ENCODE data around the gene PMAIP1. TPM values are rescaled to one million over a fixed set of nuclear protein-coding genes. Genes with fewer than 3 reads are reported as not detected.
A peak's percentile ranks its signal among the peaks of the same experiment; 100 is the strongest.

PMAIP1 gene
- total and polyA plus RNA-seq, 2 experiments from 2014 or later, result 1.1 to 3.9 TPM

DNA sequence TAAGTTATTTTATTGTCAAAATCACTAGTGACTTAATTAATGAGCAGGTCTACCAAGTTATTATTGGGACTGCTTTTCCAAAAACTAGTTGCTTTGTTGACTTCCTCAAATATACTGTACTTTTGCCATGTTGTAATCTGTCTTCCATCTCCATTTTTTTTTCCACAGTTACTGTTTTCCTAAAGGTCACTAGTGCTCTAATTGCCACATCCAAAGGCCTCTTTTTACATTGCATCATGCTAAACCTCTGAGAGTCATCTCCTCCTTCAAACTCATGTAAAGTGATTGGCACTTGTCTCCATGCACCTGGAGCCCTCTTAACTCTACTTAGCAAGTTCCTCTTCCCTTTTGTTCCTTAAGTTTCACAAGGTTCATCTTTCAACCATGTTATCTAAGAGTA is 11.8 kb downstream of the PMAIP1 start:
- Histone ChIP-seq H3K36me3 (no peaks in the 10 kb centered on the region), H3K27ac (no peak overlapping the region), H3K4me1 (ENCODE audit: low read depth) (no peaks in the 10 kb centered on the region), H3K9me3 (ENCODE audit: low read depth) (no peaks in the 10 kb centered on the region), H3K27me3 (peaks cover 22% of the 10 kb centered on the region), H3K4me3 (no peak overlapping the region)
- no peak for DNase-seq (ENCODE audit: low read depth in 1 of 2, low spot score in 1 of 2)
- TF ChIP-seq, protein P1, sequence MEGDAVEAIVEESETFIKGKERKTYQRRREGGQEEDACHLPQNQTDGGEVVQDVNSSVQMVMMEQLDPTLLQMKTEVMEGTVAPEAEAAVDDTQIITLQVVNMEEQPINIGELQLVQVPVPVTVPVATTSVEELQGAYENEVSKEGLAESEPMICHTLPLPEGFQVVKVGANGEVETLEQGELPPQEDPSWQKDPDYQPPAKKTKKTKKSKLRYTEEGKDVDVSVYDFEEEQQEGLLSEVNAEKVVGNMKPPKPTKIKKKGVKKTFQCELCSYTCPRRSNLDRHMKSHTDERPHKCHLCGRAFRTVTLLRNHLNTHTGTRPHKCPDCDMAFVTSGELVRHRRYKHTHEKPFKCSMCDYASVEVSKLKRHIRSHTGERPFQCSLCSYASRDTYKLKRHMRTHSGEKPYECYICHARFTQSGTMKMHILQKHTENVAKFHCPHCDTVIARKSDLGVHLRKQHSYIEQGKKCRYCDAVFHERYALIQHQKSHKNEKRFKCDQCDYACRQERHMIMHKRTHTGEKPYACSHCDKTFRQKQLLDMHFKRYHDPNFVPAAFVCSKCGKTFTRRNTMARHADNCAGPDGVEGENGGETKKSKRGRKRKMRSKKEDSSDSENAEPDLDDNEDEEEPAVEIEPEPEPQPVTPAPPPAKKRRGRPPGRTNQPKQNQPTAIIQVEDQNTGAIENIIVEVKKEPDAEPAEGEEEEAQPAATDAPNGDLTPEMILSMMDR (IDR thresholded peaks at IDR 0.05; ENCODE audit: low read depth, low read length), result no peak

GRCh38 chr18:59912007-59912550 is 12.3 kb downstream of the PMAIP1 start:
- DNase-seq (ENCODE audit: low read depth in 1 of 2, low spot score in 1 of 2), result no peak
- H3K9me3 ChIP-seq (ENCODE audit: low read depth), result no peaks in the 10 kb centered on the region
- TF ChIP-seq, protein P1 (IDR thresholded peaks at IDR 0.05; ENCODE audit: low read depth, low read length), result no peak
- no peaks in the 10 kb centered on the region for H3K4me1 ChIP-seq (ENCODE audit: low read depth)
- no peaks in the 10 kb centered on the region for H3K36me3 ChIP-seq
- no peak overlapping the region for H3K27ac ChIP-seq
- H3K27me3 ChIP-seq, result peaks cover 19% of the 10 kb centered on the region
- H3K4me3 ChIP-seq, result no peak overlapping the region

GRCh38 chr18:59915606-59916005 is 15.8 kb downstream of the PMAIP1 start:
- no peaks in the 10 kb centered on the region for H3K9me3 ChIP-seq (ENCODE audit: low read depth)
- peaks cover 14% of the 10 kb centered on the region for H3K4me1 ChIP-seq (ENCODE audit: low read depth)
- no peaks in the 10 kb centered on the region for H3K27me3 ChIP-seq
- H3K4me3 ChIP-seq, result no peak overlapping the region
- TF ChIP-seq, protein P1 (IDR thresholded peaks at IDR 0.05; ENCODE audit: low read depth, low read length), result no peak
- no peak for DNase-seq (ENCODE audit: low read depth in 1 of 2, low spot score in 1 of 2)
- H3K27ac ChIP-seq, result no peak overlapping the region
- no peaks in the 10 kb centered on the region for H3K36me3 ChIP-seq

DNA sequence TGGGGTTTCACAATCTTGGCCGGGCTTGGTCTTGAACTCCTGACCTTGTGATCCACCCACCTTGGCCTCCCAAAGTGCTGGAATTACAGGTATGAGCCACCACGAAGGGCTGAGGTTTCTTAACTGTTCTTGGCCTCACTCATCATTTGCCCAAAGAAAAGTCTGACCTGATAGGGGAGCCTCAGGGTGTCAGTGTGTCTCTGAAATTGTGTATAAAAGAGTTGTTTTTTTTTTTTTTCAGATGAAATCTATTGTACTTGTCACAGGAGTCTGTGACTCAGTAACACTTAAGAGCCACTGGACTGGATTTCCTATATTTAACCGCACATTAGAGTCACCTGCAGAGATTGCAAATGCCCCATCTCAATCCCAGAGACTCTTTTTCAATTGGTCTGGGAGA is 16.9 kb downstream of the PMAIP1 start:
- TF ChIP-seq, protein P1 (IDR thresholded peaks at IDR 0.05; ENCODE audit: low read depth, low read length), result no peak

DNA sequence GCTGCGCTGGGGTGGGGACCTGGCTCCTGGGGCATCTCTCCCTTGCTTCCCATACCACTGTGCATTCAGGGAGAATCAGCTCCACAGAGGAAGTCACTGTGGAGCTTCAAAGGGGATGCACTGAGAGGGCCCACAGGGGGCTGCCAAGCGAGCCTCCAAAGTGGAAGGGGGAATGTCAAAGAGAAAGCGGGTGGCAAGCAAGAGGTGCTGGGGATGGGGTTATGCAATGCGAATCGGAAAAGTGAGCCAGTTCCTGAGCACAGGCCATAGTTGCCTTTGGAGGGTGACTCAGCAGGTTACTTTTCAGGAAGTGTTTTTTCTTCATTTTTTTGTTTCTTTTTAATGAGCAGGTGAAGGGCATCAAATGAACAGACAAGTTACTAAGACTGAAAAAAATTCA is 17.6 kb downstream of the PMAIP1 start:
- no peaks in the 10 kb centered on the region for H3K27me3 ChIP-seq
- H3K27ac ChIP-seq, result no peak overlapping the region
- peak in 1 of 2 donors; percentile 73 for DNase-seq (ENCODE audit: low read depth in 1 of 2, low spot score in 1 of 2)
- peaks cover 14% of the 10 kb centered on the region for H3K4me1 ChIP-seq (ENCODE audit: low read depth)
- TF ChIP-seq, protein P1 (IDR thresholded peaks at IDR 0.05; ENCODE audit: low read depth, low read length), result no peak
- no peak overlapping the region for H3K4me3 ChIP-seq
- H3K36me3 ChIP-seq, result no peaks in the 10 kb centered on the region
- no peaks in the 10 kb centered on the region for H3K9me3 ChIP-seq (ENCODE audit: low read depth)

More for the DNA sequence above, 16.9 kb downstream of the PMAIP1 start:
- Histone ChIP-seq H3K27me3 (no peaks in the 10 kb centered on the region), H3K4me3 (no peak overlapping the region), H3K9me3 (ENCODE audit: low read depth) (no peaks in the 10 kb centered on the region), H3K27ac (no peak overlapping the region), H3K4me1 (ENCODE audit: low read depth) (peaks cover 14% of the 10 kb centered on the region), H3K36me3 (no peaks in the 10 kb centered on the region)
- DNase-seq (ENCODE audit: low read depth in 1 of 2, low spot score in 1 of 2), result no peak

All from cardiac muscle cell (in vitro differentiated cells and primary cell).